GM12878 (cell line): Measurements from ENCODE around the gene ZBTB38. TPM values are rescaled to one million over a fixed set of nuclear protein-coding genes. Genes with fewer than 3 reads are reported as not detected.

Experiments used
- CBFB ChIP-seq: IDR thresholded peaks from 2 replicates; pipeline ENCODE4 v1.6.1; 2016; ENCODE audit warnings: antibody characterized with exemption, low read depth
- CEBPZ ChIP-seq: fragments of 150-350 bp; IDR thresholded peaks from 2 replicates; pipeline ENCODE4 v1.6.1; 2016; ENCODE audit warnings: low read depth, low read length
- CREM ChIP-seq: IDR thresholded peaks from 2 replicates; pipeline ENCODE4 v1.6.1; 2014; ENCODE audit warnings: antibody characterized with exemption, low read depth
- HCFC1 ChIP-seq: fragments of 150-350 bp; IDR thresholded peaks from 2 replicates; pipeline ENCODE4 v1.6.1; 2014; ENCODE audit warnings: low read length
- HDGF ChIP-seq: fragments of 450-650 bp; IDR thresholded peaks from 2 replicates; pipeline ENCODE4 v1.6.1; 2016; ENCODE audit warnings: antibody characterized with exemption
- MEF2A ChIP-seq: IDR thresholded peaks from 2 replicates; pipeline ENCODE4 v1.6.1; 2011; ENCODE audit warnings: low read depth, mild to moderate bottlenecking, low read length, moderate library complexity; ENCODE audit not compliant: insufficient read depth
- MTA2 ChIP-seq: fragments of 450-650 bp; IDR thresholded peaks from 2 replicates; pipeline ENCODE4 v1.6.1; 2016; ENCODE audit warnings: low read depth, mild to moderate bottlenecking, moderate library complexity
- PAX8 ChIP-seq: fragments of 450-650 bp; IDR thresholded peaks from 2 replicates; pipeline ENCODE4 v1.6.1; 2017; ENCODE audit warnings: mild to moderate bottlenecking, moderate library complexity
- RAD21 ChIP-seq: IDR thresholded peaks from 2 replicates; pipeline ENCODE4 v1.6.1; 2011; ENCODE audit warnings: mild to moderate bottlenecking, low read depth, low read length, moderate library complexity; ENCODE audit not compliant: insufficient read depth
- TCF3 ChIP-seq: IDR thresholded peaks from 2 replicates; pipeline ENCODE4 v1.6.1; 2012; ENCODE audit warnings: low read depth, mild to moderate bottlenecking, low read length, borderline replicate concordance; ENCODE audit not compliant: insufficient read depth
- TCF7 ChIP-seq: IDR thresholded peaks from 2 replicates; pipeline ENCODE4 v1.6.1; 2014; ENCODE audit warnings: antibody characterized with exemption, borderline replicate concordance
- polyA plus RNA-seq, 11 experiments: library from polyadenylated mRNA; depleted of rRNA in 4 of 11; unstranded in 6 of 11; stranded (reverse) in 5 of 11; fragments of >200 nt; fragmentation: Nextera tagmentation in 4 of 11; fragmentation: Illumina TruSeq in 1 of 11; extraction: Ambion mirVana in 4 of 11; extraction: Trizol in 1 of 11; gene quantifications; 1 replicate in 1 of 11; 2 replicates in 10 of 11; pipeline versions ENCODE4 v1.2.1 to v1.2.3, GENCODE V29; 2011 to 2016; ENCODE audit warnings: inconsistent platforms in 2 of 11, missing spikeins in 2 of 11, low read depth in 1 of 11
- total RNA-seq, 4 experiments: library from RNA; depleted of rRNA in 3 of 4; stranded (reverse); fragments of >200 nt in 3 of 4; fragmentation: Illumina TruSeq in 1 of 4; extraction: Trizol in 1 of 4; gene quantifications; 2 replicates each; pipeline versions ENCODE4 v1.2.1 to v1.2.3, GENCODE V29; 2013 to 2021

Gene ZBTB38
- total and polyA plus RNA-seq, 10 of the 15 experiments (the other 5 are each of a cell fraction or from before 2014, with no cell fraction given): 34.2 to 115 (median 88.6) TPM

GRCh38 chr3:141373232-141373631 is 4.9 kb downstream of the ZBTB38 start (continued):
- TF ChIP-seq CREM: peak; percentile 32; the same call in 1 of the 2 replicates
- TF ChIP-seq RAD21: no peak
- no peak for TF ChIP-seq HCFC1
- TF ChIP-seq CEBPZ: no peak
- no peak for TF ChIP-seq TCF7
- 0 out of 2 replicates have a peak, but pooled peaks have one; percentile 50 for TF ChIP-seq TCF3
- no peak for TF ChIP-seq PAX8
- no peak for TF ChIP-seq MTA2
- TF ChIP-seq CBFB: 0 out of 2 replicates have a peak, but pooled peaks have one; percentile 33
- no peak for TF ChIP-seq MEF2A
- no peak for TF ChIP-seq HDGF
